ENCODE measurements around the gene TTLL1.
"Not testable (repeated sequence)": the region's sequence is repeated elsewhere in the genome, so short reads cannot be mapped to it uniquely, and the experiment has no call there.

TTLL1 gene

DNA sequence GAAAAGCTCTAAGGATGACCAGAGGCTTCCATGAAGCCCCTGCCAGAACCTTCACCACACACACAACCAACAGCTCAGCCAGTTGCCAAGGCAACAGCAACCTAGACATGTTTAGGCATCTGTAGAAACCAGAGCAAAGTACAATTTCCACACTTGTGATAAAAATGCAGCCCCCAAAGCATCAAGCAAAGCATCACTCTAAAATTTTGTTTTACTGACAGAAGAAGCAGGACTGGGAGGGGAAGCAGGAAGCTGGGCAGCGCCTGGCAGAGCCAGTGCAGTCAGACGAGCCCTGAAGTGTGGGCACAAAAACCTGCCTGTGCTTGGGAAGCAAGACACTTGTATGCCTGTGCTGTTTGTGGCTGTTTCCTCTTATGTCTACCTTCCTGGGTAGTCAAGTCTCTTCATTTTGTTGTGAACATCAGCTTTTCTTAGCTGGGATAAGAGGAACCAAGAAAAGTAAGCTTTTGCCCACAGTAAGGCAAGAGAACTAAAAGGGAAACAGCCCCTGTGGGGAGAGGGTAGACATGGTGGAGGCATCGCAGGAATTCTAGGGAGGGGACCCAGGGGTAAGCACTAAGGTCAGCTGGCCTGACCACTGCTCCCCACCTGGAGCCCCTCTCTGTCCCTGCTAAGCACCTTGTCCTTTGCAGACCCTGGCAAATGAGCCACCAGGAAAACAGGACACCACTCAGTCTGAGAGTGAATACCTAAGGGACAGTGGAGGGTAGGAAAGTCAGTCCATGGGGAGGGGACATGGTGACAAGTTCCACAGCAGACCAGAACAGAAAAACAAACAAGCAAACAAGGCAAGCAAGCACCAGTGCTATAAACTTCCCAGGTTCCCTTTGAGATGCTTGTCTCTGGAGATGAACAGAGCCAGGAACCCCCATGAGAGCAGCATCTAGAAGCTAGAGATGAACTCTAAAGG, 87.7 kb downstream of the TTLL1 start:
- peak overlapping the region; percentile 33 for H3K4me3 ChIP-seq (replicated peaks; ENCODE audit: low read depth, low read length)

DNA sequence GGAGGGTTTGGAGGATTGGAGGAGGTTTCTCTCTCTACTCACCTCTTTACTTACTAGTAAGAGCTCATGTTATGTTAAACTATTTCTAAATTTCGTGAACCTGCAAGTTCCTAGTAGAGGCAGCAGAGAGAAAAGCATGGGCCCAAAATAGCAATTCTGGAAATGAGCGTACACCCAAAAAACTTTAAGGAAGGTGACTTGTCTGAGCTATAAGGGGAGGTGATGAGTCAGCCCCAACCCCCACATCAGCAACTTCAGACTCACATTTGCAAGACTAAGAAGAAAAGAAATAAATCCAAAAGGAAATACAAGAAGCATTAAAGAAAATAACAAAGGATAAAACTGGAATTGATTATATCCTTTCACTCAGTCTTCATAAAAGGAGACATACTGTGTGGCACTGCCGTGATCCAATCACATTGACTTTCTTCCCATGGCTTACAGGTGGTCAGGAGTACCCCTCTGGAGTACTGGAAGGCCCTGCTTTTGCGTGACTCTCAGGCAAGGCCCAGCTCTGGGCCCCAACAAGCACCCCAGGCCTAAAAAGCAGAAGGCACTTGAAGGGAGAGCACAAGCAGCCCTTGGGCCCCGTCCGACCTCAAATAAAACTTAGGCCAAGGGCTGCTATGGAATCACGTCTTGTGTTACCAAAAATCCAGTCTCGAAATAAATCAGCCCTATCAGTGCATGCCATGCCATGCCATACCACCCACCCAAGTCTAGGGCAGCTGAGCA, 88.6 kb downstream of the TTLL1 start:
- DNase-seq (ENCODE audit: low read depth), result peak; percentile 35
- TF ChIP-seq, protein P1, sequence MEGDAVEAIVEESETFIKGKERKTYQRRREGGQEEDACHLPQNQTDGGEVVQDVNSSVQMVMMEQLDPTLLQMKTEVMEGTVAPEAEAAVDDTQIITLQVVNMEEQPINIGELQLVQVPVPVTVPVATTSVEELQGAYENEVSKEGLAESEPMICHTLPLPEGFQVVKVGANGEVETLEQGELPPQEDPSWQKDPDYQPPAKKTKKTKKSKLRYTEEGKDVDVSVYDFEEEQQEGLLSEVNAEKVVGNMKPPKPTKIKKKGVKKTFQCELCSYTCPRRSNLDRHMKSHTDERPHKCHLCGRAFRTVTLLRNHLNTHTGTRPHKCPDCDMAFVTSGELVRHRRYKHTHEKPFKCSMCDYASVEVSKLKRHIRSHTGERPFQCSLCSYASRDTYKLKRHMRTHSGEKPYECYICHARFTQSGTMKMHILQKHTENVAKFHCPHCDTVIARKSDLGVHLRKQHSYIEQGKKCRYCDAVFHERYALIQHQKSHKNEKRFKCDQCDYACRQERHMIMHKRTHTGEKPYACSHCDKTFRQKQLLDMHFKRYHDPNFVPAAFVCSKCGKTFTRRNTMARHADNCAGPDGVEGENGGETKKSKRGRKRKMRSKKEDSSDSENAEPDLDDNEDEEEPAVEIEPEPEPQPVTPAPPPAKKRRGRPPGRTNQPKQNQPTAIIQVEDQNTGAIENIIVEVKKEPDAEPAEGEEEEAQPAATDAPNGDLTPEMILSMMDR (IDR thresholded peaks at IDR 0.05; ENCODE audit: low read length, missing control alignments), result no peak
- H3K4me3 ChIP-seq (replicated peaks; ENCODE audit: low read depth, low read length), result no peak overlapping the region

More for the DNA sequence above, 87.7 kb downstream of the TTLL1 start:
- TF ChIP-seq, protein P1 (IDR thresholded peaks at IDR 0.05; ENCODE audit: low read length, missing control alignments), result no peak
- DNase-seq (ENCODE audit: low read depth), result peak; percentile 61

DNA sequence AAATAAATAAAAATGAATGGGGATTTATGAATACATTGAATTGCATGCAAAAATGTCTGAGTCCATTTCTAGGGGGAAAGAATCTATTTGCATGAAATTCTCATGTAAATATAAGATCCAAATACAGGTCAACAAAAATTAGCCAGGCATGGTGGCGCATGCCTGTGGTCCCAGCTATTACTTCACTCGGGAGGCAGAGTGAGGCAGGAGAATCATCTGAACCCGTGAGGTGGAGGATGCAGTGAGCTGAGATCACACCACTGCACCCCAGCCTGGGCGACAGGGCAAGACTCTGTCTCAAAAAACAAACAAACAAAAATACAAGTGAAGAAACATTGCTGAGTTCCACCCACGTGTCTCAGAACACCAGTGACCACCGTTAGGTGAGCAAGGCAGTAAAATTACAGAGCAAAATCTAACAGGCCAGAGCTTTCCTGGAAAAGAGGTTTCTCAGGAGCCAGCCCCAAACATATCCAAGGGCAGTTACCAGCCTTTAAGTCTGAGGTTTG, 91.6 kb downstream of the TTLL1 start:
- DNase-seq (ENCODE audit: low read depth), result no peak
- no peak overlapping the region for H3K4me3 ChIP-seq (replicated peaks; ENCODE audit: low read depth, low read length)
- TF ChIP-seq, protein P1 (IDR thresholded peaks at IDR 0.05; ENCODE audit: low read length, missing control alignments), result no peak

DNA sequence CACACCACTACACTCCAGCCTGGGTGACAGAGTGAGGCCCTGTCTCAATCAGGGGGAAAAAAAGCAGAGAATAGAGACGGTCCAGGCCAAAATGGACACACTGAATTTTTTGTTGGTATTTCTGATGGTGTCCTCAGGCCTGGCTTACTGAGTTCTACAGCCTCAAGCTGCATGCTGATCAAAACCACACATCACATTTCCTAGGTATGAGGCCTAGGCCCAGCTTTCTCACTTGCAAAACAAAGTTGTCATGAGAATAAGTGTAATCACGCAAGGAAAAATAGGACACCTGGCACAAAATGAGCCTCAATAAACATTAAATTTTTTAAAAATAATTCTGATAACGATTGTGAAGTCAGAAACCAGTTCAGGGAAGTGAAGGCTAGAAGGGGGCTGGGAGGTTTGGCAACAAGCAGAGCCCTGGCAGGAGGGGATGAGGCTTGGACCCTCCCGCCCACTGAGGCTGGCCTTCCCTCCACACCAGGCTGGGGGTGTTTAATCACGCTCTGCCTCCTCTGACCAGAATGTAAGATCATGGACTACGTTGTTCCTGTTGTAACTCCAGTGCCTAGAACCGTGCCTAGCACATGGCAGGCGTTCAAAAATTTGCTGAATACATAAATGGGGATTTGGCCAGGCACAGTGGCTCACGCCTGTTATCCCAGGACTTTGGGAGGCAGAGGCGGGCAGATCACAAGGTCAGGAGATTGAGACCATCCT, 92.4 kb downstream of the TTLL1 start:
- no peak overlapping the region for H3K4me3 ChIP-seq (replicated peaks; ENCODE audit: low read depth, low read length)
- TF ChIP-seq, protein P1 (IDR thresholded peaks at IDR 0.05; ENCODE audit: low read length, missing control alignments), result no peak
- DNase-seq (ENCODE audit: low read depth), result no peak

DNA sequence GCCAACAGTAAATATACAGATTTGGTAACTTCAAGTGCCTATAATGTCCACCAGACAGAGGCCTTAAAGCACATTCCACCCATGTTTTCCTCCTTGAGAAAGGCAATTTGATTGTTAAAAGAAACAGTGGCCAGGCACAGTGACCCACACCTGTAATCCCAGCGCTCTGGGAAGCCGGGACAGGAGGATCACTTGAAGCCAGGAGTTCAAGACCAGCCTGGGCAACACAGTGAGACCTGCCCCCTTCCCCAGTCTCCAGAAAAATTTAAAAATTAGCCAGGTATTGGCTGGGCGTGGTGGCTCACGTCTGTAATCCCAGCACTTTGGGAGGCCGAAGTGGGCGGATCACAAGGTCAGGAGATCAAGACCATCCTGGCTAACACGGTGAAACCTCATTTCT, 93.5 kb downstream of the TTLL1 start:
- DNase-seq (ENCODE audit: low read depth); H3K4me3 ChIP-seq (replicated peaks; ENCODE audit: low read depth, low read length): not testable (repeated sequence)

DNA sequence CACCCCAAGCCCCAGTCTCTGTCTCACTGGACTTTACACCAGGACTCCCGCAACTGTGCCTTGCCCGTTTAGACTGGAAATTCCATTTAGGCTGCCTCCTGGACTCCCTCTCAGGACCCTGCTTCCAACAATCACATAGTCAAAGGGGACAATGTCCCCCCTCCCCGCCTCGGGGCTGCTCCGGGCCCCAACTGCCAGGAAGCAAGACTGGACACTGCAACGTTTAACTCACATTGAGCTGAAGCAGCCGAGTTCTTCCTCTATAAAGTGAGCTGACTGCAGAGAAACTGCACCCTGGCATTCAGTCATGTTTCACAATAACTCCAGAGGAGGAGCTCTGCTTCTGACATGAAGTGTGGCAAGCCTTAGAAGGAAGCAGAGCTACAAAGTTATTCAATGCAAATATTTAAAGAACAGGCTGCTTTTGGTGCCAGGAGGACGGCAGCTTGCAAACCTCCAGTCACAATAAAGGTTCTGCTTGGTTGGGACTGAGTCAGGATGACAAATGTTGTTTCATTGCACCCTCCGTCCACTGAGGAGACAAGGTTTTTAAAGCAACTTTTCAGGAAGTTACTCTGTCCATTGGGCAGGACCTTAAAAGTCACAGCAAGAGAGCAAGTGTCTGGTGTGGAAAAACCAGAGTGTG, 94.2 kb downstream of the TTLL1 start:
- H3K4me3 ChIP-seq (replicated peaks; ENCODE audit: low read depth, low read length), result peak overlapping the region; percentile 43
- peak; percentile 96 for DNase-seq (ENCODE audit: low read depth)

More for the DNA sequence above, 94.2 kb downstream of the TTLL1 start:
- TF ChIP-seq, protein P1 (IDR thresholded peaks at IDR 0.05; ENCODE audit: low read length, missing control alignments), result no peak
